Measurements from ENCODE around the gene ZC3H12A.

DNA sequence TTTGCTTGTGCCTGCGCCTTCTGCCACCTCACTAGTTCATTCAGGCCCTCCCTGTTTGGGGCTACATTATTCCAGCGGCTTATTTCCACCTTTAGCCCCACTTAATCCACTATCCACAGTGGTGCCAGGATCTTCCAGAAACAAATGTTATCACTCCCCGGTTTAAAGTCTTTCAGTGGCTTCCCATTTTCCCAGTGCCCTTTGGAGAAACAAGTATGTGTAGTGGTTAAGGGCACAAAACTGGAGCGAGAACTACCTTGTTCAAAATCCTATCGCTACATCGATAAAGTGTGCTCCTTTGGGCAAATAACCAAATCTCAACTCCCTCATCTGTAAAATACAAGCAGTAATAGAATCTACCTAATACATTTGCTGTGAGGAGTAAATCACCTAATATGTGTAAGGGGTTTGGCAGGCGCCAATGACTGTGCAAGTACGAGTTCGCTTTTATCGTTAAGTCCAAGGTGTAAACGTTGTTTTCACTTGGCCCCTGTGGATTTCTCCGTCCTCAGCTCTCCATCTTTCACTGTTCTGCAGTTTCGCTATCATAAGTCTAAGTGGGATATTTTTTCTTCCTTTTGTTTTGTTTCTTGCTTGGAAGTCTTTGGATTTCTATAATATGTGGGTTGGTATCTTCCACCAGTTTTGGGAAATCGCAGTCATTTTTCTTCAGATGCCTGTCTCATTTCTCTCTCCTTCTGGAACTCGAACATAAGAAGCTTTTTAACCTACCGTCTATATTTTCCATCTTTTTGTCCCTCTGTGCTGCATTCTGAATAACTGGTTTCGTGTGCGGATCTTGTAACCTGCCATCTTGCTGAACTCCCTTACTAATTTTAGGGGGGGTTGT lies 41.0 kb downstream of the ZC3H12A start:
- TF ChIP-seq EZH2 (IDR thresholded peaks at IDR 0.05; ENCODE audit: borderline replicate concordance, low read length): no peak
- TF ChIP-seq, protein P1, sequence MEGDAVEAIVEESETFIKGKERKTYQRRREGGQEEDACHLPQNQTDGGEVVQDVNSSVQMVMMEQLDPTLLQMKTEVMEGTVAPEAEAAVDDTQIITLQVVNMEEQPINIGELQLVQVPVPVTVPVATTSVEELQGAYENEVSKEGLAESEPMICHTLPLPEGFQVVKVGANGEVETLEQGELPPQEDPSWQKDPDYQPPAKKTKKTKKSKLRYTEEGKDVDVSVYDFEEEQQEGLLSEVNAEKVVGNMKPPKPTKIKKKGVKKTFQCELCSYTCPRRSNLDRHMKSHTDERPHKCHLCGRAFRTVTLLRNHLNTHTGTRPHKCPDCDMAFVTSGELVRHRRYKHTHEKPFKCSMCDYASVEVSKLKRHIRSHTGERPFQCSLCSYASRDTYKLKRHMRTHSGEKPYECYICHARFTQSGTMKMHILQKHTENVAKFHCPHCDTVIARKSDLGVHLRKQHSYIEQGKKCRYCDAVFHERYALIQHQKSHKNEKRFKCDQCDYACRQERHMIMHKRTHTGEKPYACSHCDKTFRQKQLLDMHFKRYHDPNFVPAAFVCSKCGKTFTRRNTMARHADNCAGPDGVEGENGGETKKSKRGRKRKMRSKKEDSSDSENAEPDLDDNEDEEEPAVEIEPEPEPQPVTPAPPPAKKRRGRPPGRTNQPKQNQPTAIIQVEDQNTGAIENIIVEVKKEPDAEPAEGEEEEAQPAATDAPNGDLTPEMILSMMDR (IDR thresholded peaks at IDR 0.05; ENCODE audit: low read length): no peak

All from OCI-LY1 (cell line).